Upper lobe of left lung (tissue), 4 donors: ENCODE results near the gene HAT1.

Experiments
- CTCF ChIP-seq, 6 experiments: fragments of 450-650 bp in 4 of 6; fragments of 200-600 bp in 2 of 6; sonication (generic) in 2 of 6; IDR thresholded peaks; one replicate each; pipeline ENCODE4 v1.5.1; 2016 to 2019; ENCODE audit warnings: antibody characterized with exemption in 6 of 6
- EP300 ChIP-seq, 4 donors: sonication (generic); formaldehyde crosslinking; IDR thresholded peaks; one replicate each; pipeline ENCODE4 v1.5.1; 2017; ENCODE audit warnings: antibody characterized with exemption in 4 of 4, control low read depth in 2 of 4
- POLR2A ChIP-seq, 4 donors: fragments of 450-650 bp; IDR thresholded peaks; one replicate each; pipeline ENCODE4 v1.5.1; 2016 to 2017; ENCODE audit warnings: antibody characterized with exemption in 4 of 4, mild to moderate bottlenecking in 2 of 4

- TF ChIP-seq CTCF (IDR thresholded peaks at IDR 0.05): no peak
- no peak for TF ChIP-seq POLR2A (IDR thresholded peaks at IDR 0.05)
- no peak for TF ChIP-seq EP300 (IDR thresholded peaks at IDR 0.05)
Observed at GRCh38 chr2:171894612-171894947, 27.7 kb upstream of the HAT1 start.
